Nephron (organoid): ENCODE results near the gene KLHDC9.

Source experiments
- H3K27ac Mint-ChIP-seq, 3 experiments: 2 replicates each; pipeline ENCODE4 v1.8.0; 2020; ENCODE audit warnings: mixed read lengths in 3 of 3, mild to moderate bottlenecking in 2 of 3, moderate library complexity in 1 of 3
- H3K27me3 Mint-ChIP-seq: 2 replicates; pipeline ENCODE4 v1.8.0; 2021; ENCODE audit warnings: low read depth, mild to moderate bottlenecking, moderate library complexity, mixed read lengths
- H3K36me3 Mint-ChIP-seq: 2 replicates; pipeline ENCODE4 v1.8.0; 2020; ENCODE audit warnings: low read depth, mixed read lengths
- H3K4me1 Mint-ChIP-seq: 2 replicates; pipeline ENCODE4 v1.8.0; 2020; ENCODE audit warnings: mixed read lengths
- H3K4me3 Mint-ChIP-seq, 3 experiments: 2 replicates each; pipeline ENCODE4 v1.8.0; 2020; ENCODE audit warnings: mild to moderate bottlenecking in 3 of 3, mixed read lengths in 3 of 3, moderate library complexity in 2 of 3
- H3K9me3 Mint-ChIP-seq: 2 replicates; pipeline ENCODE4 v1.8.0; 2020; ENCODE audit warnings: mixed read lengths
- CTCF ChIP-seq, 3 experiments: fragments of 200-600 bp; sonication (generic); IDR thresholded peaks; one replicate each; pipeline ENCODE4 v1.5.0; 2021; ENCODE audit warnings: antibody characterized with exemption in 3 of 3; ENCODE audit not compliant: unreplicated experiment in 3 of 3

Gene KLHDC9

GRCh38 chr1:161098210-161099068 lies at the start of gene KLHDC9:
TSS of gene KLHDC9 (plus strand) at chr1:161098361. CDS start at chr1:161098536, 175 bp downstream.
- H3K4me3 Mint-ChIP-seq: peak within 1 kb of the TSS; percentile 84 to 88 (median 87)
- H3K4me1 Mint-ChIP-seq: peaks cover 16% of the 10 kb centered on the region
- peak within 1 kb of the TSS; percentile 19 to 87 (median 73) for H3K27ac Mint-ChIP-seq
- H3K9me3 Mint-ChIP-seq: no peaks in the 10 kb centered on the region
- peaks cover 18% of the 10 kb centered on the region for H3K36me3 Mint-ChIP-seq
- H3K27me3 Mint-ChIP-seq: peaks cover 10% of the 10 kb centered on the region
- TF ChIP-seq CTCF (IDR thresholded peaks at IDR 0.05; ENCODE audit: unreplicated experiment in 3 of 3): peak in 1 of 3 experiments; percentile 4

GRCh38 chr1:161048949-161049722 lies 49.0 kb upstream of the KLHDC9 start:
- Mint-ChIP-seq H3K4me1 (peaks cover 4% of the 10 kb centered on the region), H3K27me3 (peaks cover 27% of the 10 kb centered on the region), H3K4me3 (peak overlapping the region; percentile 63 to 76 (median 66))

GRCh38 chr1:161051219-161051618 lies 46.9 kb upstream of the KLHDC9 start:
- no peak for TF ChIP-seq CTCF (IDR thresholded peaks at IDR 0.05; ENCODE audit: unreplicated experiment in 3 of 3)
- Mint-ChIP-seq H3K27ac (no peak overlapping the region), H3K9me3 (peaks cover 23% of the 10 kb centered on the region), H3K4me3 (no peak overlapping the region), H3K27me3 (peaks cover 23% of the 10 kb centered on the region), H3K4me1 (no peaks in the 10 kb centered on the region), H3K36me3 (peaks cover 14% of the 10 kb centered on the region)

More at GRCh38 chr1:161048949-161049722, 49.0 kb upstream of the KLHDC9 start:
- H3K27ac Mint-ChIP-seq: peak overlapping the region; percentile 39 to 69 (median 53)
- peaks cover 27% of the 10 kb centered on the region for H3K9me3 Mint-ChIP-seq
- TF ChIP-seq CTCF (IDR thresholded peaks at IDR 0.05; ENCODE audit: unreplicated experiment in 3 of 3): no peak
- H3K36me3 Mint-ChIP-seq: peaks cover 19% of the 10 kb centered on the region

GRCh38 chr1:161052899-161053298 lies 45.3 kb upstream of the KLHDC9 start:
- Mint-ChIP-seq H3K36me3 (peaks cover 9% of the 10 kb centered on the region), H3K4me1 (no peaks in the 10 kb centered on the region), H3K9me3 (peaks cover 11% of the 10 kb centered on the region), H3K27ac (no peak overlapping the region), H3K27me3 (peaks cover 23% of the 10 kb centered on the region), H3K4me3 (no peak overlapping the region)
- no peak for TF ChIP-seq CTCF (IDR thresholded peaks at IDR 0.05; ENCODE audit: unreplicated experiment in 3 of 3)

- TF ChIP-seq CTCF (IDR thresholded peaks at IDR 0.05; ENCODE audit: unreplicated experiment in 3 of 3): no peak
- no peaks in the 10 kb centered on the region for H3K9me3 Mint-ChIP-seq
- no peak overlapping the region for H3K4me3 Mint-ChIP-seq
- peaks cover 16% of the 10 kb centered on the region for H3K27me3 Mint-ChIP-seq
- H3K4me1 Mint-ChIP-seq: no peaks in the 10 kb centered on the region
- no peaks in the 10 kb centered on the region for H3K36me3 Mint-ChIP-seq
- no peak overlapping the region for H3K27ac Mint-ChIP-seq
These were observed 43.9 kb upstream of the KLHDC9 start for GRCh38 chr1:161054232-161054631.
